GM21529 (cell line): ENCODE measurements around the gene KIAA1755.
"Not testable (repeated sequence)": the region's sequence is repeated elsewhere in the genome, so short reads cannot be mapped to it uniquely, and the experiment has no call there.

Experiments
- ATAC-seq: cut with Tn5 transposase; IDR thresholded peaks from one replicate; pipeline ENCODE4 v1.9.1; 2021; ENCODE audit not compliant: unreplicated experiment

KIAA1755 gene

GRCh38 chr20:38267901-38268514, 7.5 kb upstream of the KIAA1755 start:
- ATAC-seq, result no peak

- ATAC-seq, result no peak
Observed at GRCh38 chr20:38267296-38267695, 6.8 kb upstream of the KIAA1755 start.

- no peak for ATAC-seq
Observed at GRCh38 chr20:38266426-38266825, 5.9 kb upstream of the KIAA1755 start.

- ATAC-seq, result no peak
Observed at GRCh38 chr20:38262931-38263330, 2.4 kb upstream of the KIAA1755 start.

- ATAC-seq, result no peak
Observed at GRCh38 chr20:38261054-38261390, 487 bp upstream of the KIAA1755 start.

GRCh38 chr20:38260025-38260377, 534 bp downstream of the KIAA1755 start:
- no peak for ATAC-seq

GRCh38 chr20:38258545-38259215, 1.9 kb downstream of the KIAA1755 start:
- ATAC-seq, result no peak

- no peak for ATAC-seq
Observed at GRCh38 chr20:38256966-38257365, 3.6 kb downstream of the KIAA1755 start.

GRCh38 chr20:38256021-38256420, 4.5 kb downstream of the KIAA1755 start:
- ATAC-seq, result no peak

GRCh38 chr20:38255393-38255792, 5.1 kb downstream of the KIAA1755 start:
- no peak for ATAC-seq

- not testable (repeated sequence) for ATAC-seq
Observed at GRCh38 chr20:38254621-38255020, 5.9 kb downstream of the KIAA1755 start.

- no peak for ATAC-seq
Observed at GRCh38 chr20:38253571-38253970, 7.0 kb downstream of the KIAA1755 start.

GRCh38 chr20:38252292-38253288, 7.9 kb downstream of the KIAA1755 start:
- ATAC-seq, result no peak

- not testable (repeated sequence) for ATAC-seq
Observed at GRCh38 chr20:38251441-38251840, 9.1 kb downstream of the KIAA1755 start.

GRCh38 chr20:38250609-38251008, 9.9 kb downstream of the KIAA1755 start:
- ATAC-seq, result no peak

GRCh38 chr20:38249536-38250310, 10.8 kb downstream of the KIAA1755 start:
- ATAC-seq, result no peak

- no peak for ATAC-seq
Observed at GRCh38 chr20:38248133-38248532, 12.4 kb downstream of the KIAA1755 start.

- ATAC-seq, result not testable (repeated sequence)
Observed at GRCh38 chr20:38247725-38248124, 12.8 kb downstream of the KIAA1755 start.

GRCh38 chr20:38247166-38247509, 13.4 kb downstream of the KIAA1755 start:
- no peak for ATAC-seq

- no peak for ATAC-seq
Observed at GRCh38 chr20:38246357-38247165, 14.0 kb downstream of the KIAA1755 start.
